Activated CD8-positive, alpha-beta T cell treated with anti-CD3 and anti-CD28 coated beads for 36 hours (primary cell): ENCODE measurements around the gene KMO. TPM values are rescaled to one million over a fixed set of nuclear protein-coding genes. Genes with fewer than 3 reads are reported as not detected.
A peak's percentile ranks its signal among the peaks of the same experiment; 100 is the strongest.

ENCODE experiments used
- ATAC-seq: fragments of 200-7000 bp; cut with Tn5 transposase; one replicate; pipeline ENCODE4 v1.10.0; 2021; ENCODE audit warnings: mild to moderate bottlenecking, moderate library complexity
- CTCF ChIA-PET: fragments of 350-600 bp; sonication (Branson Sonifier 250); formaldehyde crosslinking; loops from one replicate; lab custom pipeline; 2021; ENCODE audit warnings: antibody characterized with exemption; lab: Charles Lee
- POLR2A ChIA-PET: fragments of 350-600 bp; sonication (Branson Sonifier 250); formaldehyde crosslinking; loops from one replicate; lab custom pipeline; 2021; ENCODE audit warnings: antibody characterized with exemption; lab: Charles Lee
- DNase-seq: peaks from one replicate; pipeline ENCODE4 v3.0.0-alpha.2; 2020
- H3K27ac Mint-ChIP-seq: one replicate; pipeline ENCODE4 v1.8.0; 2021; ENCODE audit warnings: mild to moderate bottlenecking, mixed read lengths
- H3K27me3 Mint-ChIP-seq: one replicate; pipeline ENCODE4 v1.8.0; 2021; ENCODE audit warnings: mixed read lengths
- H3K36me3 Mint-ChIP-seq: one replicate; pipeline ENCODE4 v1.8.0; 2021; ENCODE audit warnings: low read depth, mixed read lengths
- H3K4me1 Mint-ChIP-seq: one replicate; pipeline ENCODE4 v1.8.0; 2021; ENCODE audit warnings: low read depth, mixed read lengths
- H3K4me3 Mint-ChIP-seq: one replicate; pipeline ENCODE4 v1.8.0; 2021; ENCODE audit warnings: mild to moderate bottlenecking, moderate library complexity, mixed read lengths
- H3K9me3 Mint-ChIP-seq: one replicate; pipeline ENCODE4 v1.8.0; 2021; ENCODE audit warnings: mixed read lengths
- intact Hi-C: fragments of 100-400 bp; cut with micrococcal nuclease; formaldehyde crosslinking; loops from one replicate; pipeline ENCODE4 v1.10.0; 2022
- total RNA-seq, 2 experiments: library from RNA; stranded (reverse); gene quantifications; one replicate each; pipeline ENCODE4 v1.2.3, GENCODE V29; 2021
- TF ChIP-seq, protein P1 (sequence below): fragments of 200-600 bp; IDR thresholded peaks from one replicate; pipeline ENCODE4 v1.8.0; 2022; ENCODE audit warnings: antibody characterized with exemption, mild to moderate bottlenecking

Gene KMO
- total RNA-seq, 2 experiments from 2014 or later, result 0.18 TPM; not detected in 1

- CTCF ChIA-PET, result interaction anchor here (0.7 to 2.3 kb wide), 4 partner anchors 10 to 316 kb away, joined by 3 to 10 read pairs (median 6); partner anchors contain the start of gene KMO
These were observed 13.5 kb upstream of the KMO start for GRCh38 chr1:241518476-241519307.

GRCh38 chr1:241519308-241520079, 12.7 kb upstream of the KMO start, which contains the start of gene FH:
TSS of gene FH (minus strand) at chr1:241519755. CDS start at chr1:241519722, 33 bp downstream.
- intact Hi-C loops, result loop anchor here (5.0 kb wide), 1 partner anchor 328 kb away; the partner anchor contains the start of gene EXO1
- CTCF ChIA-PET, result interaction anchor here (0.6 to 2.0 kb wide), 6 partner anchors 13 to 1838 kb away, joined by 3 to 10 read pairs (median 3); partner anchors contain the start of gene KMO
- ATAC-seq (peak; percentile 98), DNase-seq (peak; percentile 97)
- H3K4me3 Mint-ChIP-seq, result peak within 1 kb of the TSS; percentile 93
- TF ChIP-seq, protein P1, sequence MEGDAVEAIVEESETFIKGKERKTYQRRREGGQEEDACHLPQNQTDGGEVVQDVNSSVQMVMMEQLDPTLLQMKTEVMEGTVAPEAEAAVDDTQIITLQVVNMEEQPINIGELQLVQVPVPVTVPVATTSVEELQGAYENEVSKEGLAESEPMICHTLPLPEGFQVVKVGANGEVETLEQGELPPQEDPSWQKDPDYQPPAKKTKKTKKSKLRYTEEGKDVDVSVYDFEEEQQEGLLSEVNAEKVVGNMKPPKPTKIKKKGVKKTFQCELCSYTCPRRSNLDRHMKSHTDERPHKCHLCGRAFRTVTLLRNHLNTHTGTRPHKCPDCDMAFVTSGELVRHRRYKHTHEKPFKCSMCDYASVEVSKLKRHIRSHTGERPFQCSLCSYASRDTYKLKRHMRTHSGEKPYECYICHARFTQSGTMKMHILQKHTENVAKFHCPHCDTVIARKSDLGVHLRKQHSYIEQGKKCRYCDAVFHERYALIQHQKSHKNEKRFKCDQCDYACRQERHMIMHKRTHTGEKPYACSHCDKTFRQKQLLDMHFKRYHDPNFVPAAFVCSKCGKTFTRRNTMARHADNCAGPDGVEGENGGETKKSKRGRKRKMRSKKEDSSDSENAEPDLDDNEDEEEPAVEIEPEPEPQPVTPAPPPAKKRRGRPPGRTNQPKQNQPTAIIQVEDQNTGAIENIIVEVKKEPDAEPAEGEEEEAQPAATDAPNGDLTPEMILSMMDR, result no peak
- H3K27ac Mint-ChIP-seq, result peak within 1 kb of the TSS; percentile 90
- H3K27me3 Mint-ChIP-seq, result peaks cover 17% of the 10 kb centered on the region
- peaks cover 18% of the 10 kb centered on the region for H3K36me3 Mint-ChIP-seq
- POLR2A ChIA-PET, result interaction anchor here (2.4 kb wide), 1 partner anchor 25 kb away, joined by 6 read pairs; no protein-coding TSS in a partner anchor
- H3K4me1 Mint-ChIP-seq, result peaks cover 21% of the 10 kb centered on the region
- no peaks in the 10 kb centered on the region for H3K9me3 Mint-ChIP-seq

More at GRCh38 chr1:241518476-241519307, 13.5 kb upstream of the KMO start:
- Mint-ChIP-seq H3K4me1 (peaks cover 25% of the 10 kb centered on the region), H3K9me3 (no peaks in the 10 kb centered on the region), H3K27me3 (peaks cover 15% of the 10 kb centered on the region), H3K4me3 (peak overlapping the region; percentile 93), H3K27ac (peak overlapping the region; percentile 90), H3K36me3 (peaks cover 21% of the 10 kb centered on the region)
- ATAC-seq (no peak), DNase-seq (peak; percentile 41)
- TF ChIP-seq, protein P1, result no peak
- intact Hi-C loops, result no loop called here
- POLR2A ChIA-PET, result interaction anchor here (0.8 to 2.4 kb wide), 4 partner anchors 10 to 330 kb away, joined by 3 to 6 read pairs (median 3); partner anchors contain the start of gene EXO1

DNA sequence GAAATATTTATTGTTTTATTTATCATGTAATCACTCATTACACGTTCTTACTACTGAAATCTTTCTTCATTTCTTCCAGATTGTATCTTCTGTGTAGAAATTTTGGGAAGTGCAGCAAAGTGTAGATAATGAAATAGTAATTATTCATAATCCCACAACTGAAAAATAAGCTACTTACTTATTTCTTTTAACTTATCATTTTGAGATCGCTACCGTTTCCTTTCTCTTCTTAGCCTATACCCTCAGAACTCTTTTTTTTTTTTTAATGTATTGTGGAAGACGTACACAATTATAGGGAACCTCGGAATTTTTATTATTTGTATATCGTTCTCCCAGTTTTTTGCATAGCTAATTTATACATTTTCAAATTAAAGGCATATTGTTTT, 12.1 kb upstream of the KMO start:
- TF ChIP-seq, protein P1, result no peak
- intact Hi-C loops, result loop anchor here (5.0 kb wide), 1 partner anchor 327 kb away; the partner anchor contains the start of gene EXO1
- no peak overlapping the region for H3K27ac Mint-ChIP-seq
- H3K27me3 Mint-ChIP-seq, result peaks cover 20% of the 10 kb centered on the region
- ChIA-PET CTCF (interaction anchor here (0.6 to 2.0 kb wide), 5 partner anchors 13 to 1838 kb away, joined by 3 to 10 read pairs (median 3); partner anchors contain the start of gene KMO), POLR2A (interaction anchor here (2.4 kb wide), 1 partner anchor 26 kb away, joined by 6 read pairs; no protein-coding TSS in a partner anchor)
- ATAC-seq, result no peak
- no peak overlapping the region for H3K4me3 Mint-ChIP-seq
- DNase-seq, result no peak
- peaks cover 14% of the 10 kb centered on the region for H3K36me3 Mint-ChIP-seq
- H3K4me1 Mint-ChIP-seq, result peaks cover 20% of the 10 kb centered on the region
- no peaks in the 10 kb centered on the region for H3K9me3 Mint-ChIP-seq

- Mint-ChIP-seq H3K4me3 (no peak overlapping the region), H3K9me3 (no peaks in the 10 kb centered on the region), H3K36me3 (peaks cover 6% of the 10 kb centered on the region), H3K4me1 (peaks cover 12% of the 10 kb centered on the region), H3K27me3 (peaks cover 20% of the 10 kb centered on the region), H3K27ac (no peak overlapping the region)
- intact Hi-C loops, result loop anchor here (5.0 kb wide), 1 partner anchor 326 kb away; the partner anchor contains the start of gene EXO1
- ChIA-PET CTCF (no interaction called here), POLR2A (no interaction called here)
- TF ChIP-seq, protein P1, result no peak
- no peak for DNase-seq
- ATAC-seq, result no peak
These were observed 10.5 kb upstream of the KMO start for GRCh38 chr1:241521718-241522117.
